Retinal pigment epithelial cell (primary cell): ENCODE results near the gene NKAIN2.

Source experiments
- DNase-seq: peaks from one replicate; pipeline ENCODE4 v3.0.0-alpha.2; 2010; ENCODE audit warnings: low read depth
- H3K4me3 ChIP-seq: 2 replicates; pipeline ENCODE4 v1.5.1; 2011; ENCODE audit warnings: mild to moderate bottlenecking, low read length, control low read depth, moderate library complexity
- CTCF ChIP-seq: conservative IDR thresholded peaks from 2 replicates; pipeline ENCODE4 v1.5.1; 2011; ENCODE audit warnings: low read depth, low read length, control low read depth, inconsistent platforms

The NKAIN2 gene

DNA sequence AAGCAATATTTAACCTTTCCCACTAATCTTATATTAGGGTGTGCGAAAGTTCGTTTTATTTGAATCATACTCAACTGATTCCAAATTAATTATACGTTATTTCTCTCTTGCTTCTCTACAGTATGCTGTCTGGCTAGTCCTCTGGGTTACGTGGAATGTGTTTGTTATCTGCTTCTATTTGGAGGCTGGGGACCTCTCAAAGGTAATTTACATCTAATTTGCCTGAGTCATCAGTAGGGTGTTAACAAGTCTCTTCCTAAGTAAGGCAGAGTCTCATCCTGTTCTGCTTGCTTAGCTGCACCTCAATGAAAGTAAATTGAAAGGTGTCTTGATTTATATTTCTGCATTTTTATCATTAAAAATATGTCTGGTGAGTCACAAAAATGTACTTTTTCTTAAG is 551.5 kb downstream of the NKAIN2 start:
- TF ChIP-seq CTCF, result no peak

DNA sequence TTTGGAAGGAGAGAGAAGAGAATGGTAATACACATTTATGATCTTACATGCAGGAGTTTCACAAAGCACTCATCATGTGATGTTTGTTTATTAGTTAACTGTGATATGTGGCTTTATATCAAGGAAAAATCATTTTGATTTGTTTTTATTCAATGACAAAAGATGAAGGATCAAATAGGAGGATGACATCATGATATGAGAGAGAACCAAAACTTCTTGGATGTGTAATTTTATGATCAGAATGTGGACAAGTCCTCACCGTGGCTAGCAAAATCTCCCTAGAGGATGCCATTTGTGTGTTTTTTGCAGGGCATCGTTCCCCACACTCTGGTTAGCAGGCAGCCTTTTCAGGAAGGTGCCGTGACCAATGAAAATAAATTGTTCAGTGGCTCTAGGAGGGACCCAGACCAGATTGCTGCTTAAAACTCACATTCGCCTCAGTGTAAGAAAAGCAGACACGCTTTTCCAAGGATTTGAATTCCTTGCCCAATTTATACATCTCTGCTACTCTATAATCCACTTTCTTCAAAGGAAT is 552.7 kb downstream of the NKAIN2 start:
- H3K4me3 ChIP-seq, result no peak overlapping the region
- TF ChIP-seq CTCF, result no peak
- DNase-seq, result no peak

More for the DNA sequence above, 551.5 kb downstream of the NKAIN2 start:
- DNase-seq, result no peak
- H3K4me3 ChIP-seq, result no peak overlapping the region

GRCh38 chr6:124356811-124357210 is 553.1 kb downstream of the NKAIN2 start:
- no peak for TF ChIP-seq CTCF
- no peak for DNase-seq

GRCh38 chr6:124368131-124368530 is 564.5 kb downstream of the NKAIN2 start:
- DNase-seq, result no peak

More at GRCh38 chr6:124356811-124357210, 553.1 kb downstream of the NKAIN2 start:
- H3K4me3 ChIP-seq, result no peak overlapping the region

DNA sequence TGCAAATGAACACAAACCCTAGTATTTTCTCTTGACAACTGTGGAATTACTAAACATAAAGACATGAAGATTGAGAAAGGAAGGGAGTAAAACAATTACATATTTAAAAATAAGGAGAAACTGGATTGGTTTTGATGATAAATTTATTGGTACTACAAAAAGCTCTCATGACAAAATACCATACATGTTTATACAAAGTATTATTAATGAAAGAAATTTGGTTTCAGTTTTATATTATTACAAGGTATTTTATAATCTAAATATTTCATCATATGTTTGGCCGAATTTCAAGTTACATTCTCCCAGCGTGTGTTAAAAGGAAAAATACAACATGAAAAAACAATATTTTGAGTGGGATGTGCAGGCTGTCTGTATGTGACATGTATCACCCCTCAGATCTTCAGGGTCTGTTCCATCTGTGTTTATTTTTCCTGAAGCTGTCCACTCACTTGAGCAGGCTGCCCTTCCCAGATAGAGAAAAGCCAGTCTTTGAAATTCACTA is 568.4 kb downstream of the NKAIN2 start:
- TF ChIP-seq CTCF, result no peak
- no peak overlapping the region for H3K4me3 ChIP-seq
- DNase-seq, result no peak

More at GRCh38 chr6:124368131-124368530, 564.5 kb downstream of the NKAIN2 start:
- no peak overlapping the region for H3K4me3 ChIP-seq
- TF ChIP-seq CTCF, result no peak

DNA sequence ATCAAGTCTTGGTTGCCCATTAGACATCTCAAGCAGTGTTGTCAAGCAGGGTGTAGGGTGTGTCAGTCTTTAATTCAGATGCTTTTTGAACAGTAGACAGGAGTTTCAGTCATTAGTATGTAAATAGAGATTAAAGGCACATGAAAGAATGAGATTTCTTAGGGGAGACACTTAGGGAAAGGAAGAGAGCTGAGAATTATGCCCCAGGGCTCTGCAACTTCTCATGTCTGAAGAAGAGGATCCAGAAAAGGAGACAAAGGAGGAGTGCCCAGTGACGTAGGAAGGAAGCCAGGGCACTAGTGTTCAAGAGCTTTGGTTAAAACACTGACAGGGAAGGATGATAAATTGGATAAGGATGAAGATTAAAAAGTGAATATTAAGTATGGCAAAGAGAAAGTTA is 569.7 kb downstream of the NKAIN2 start:
- DNase-seq, result no peak
- TF ChIP-seq CTCF, result no peak
- H3K4me3 ChIP-seq, result no peak overlapping the region

- DNase-seq, result no peak
- TF ChIP-seq CTCF, result no peak
- no peak overlapping the region for H3K4me3 ChIP-seq
Observed at GRCh38 chr6:124389127-124389526, 585.5 kb downstream of the NKAIN2 start.
